K562 (cell line): Measurements from ENCODE around the gene PPFIA3. TPM values are rescaled to one million over a fixed set of nuclear protein-coding genes. Genes with fewer than 3 reads are reported as not detected.
A peak's percentile ranks its signal among the peaks of the same experiment; 100 is the strongest.

Experiments
- EHMT2 ChIP-seq: fragments of 450-650 bp; IDR thresholded peaks from 2 replicates; pipeline ENCODE4 v1.6.1; 2018; ENCODE audit warnings: antibody characterized with exemption
- HMG20A ChIP-seq: fragments of 450-650 bp; formaldehyde crosslinking; conservative IDR thresholded peaks from 2 replicates; pipeline ENCODE4 v1.4.0; 2020; ENCODE audit warnings: mild to moderate bottlenecking, mixed read lengths
- ILF3 ChIP-seq: fragments of 450-650 bp; IDR thresholded peaks from 2 replicates; pipeline ENCODE4 v1.6.1; 2018; ENCODE audit warnings: antibody characterized with exemption, mild to moderate bottlenecking, moderate library complexity, borderline replicate concordance
- KLF16 ChIP-seq: IDR thresholded peaks from 2 replicates; pipeline ENCODE4 v1.6.1; 2016; ENCODE audit warnings: antibody characterized with exemption
- MAFF ChIP-seq: IDR thresholded peaks from 2 replicates; pipeline ENCODE4 v1.6.1; 2012; ENCODE audit warnings: low read length, improper control_type of control experiment
- NELFE ChIP-seq: IDR thresholded peaks from 2 replicates; pipeline ENCODE4 v1.6.1; 2011; ENCODE audit warnings: mild to moderate bottlenecking; ENCODE audit not compliant: insufficient read depth, insufficient read length
- NFRKB ChIP-seq: fragments of 450-650 bp; IDR thresholded peaks from 2 replicates; pipeline ENCODE4 v1.6.1; 2016; ENCODE audit warnings: low read depth
- POLR2G ChIP-seq: fragments of 200-400 bp; formaldehyde crosslinking; IDR thresholded peaks from 2 replicates; pipeline ENCODE4 v1.6.1; 2017; ENCODE audit warnings: low read depth, mild to moderate bottlenecking, antibody characterized with exemption, low read length, moderate library complexity
- SRSF1 ChIP-seq: fragments of 200-400 bp; formaldehyde crosslinking; IDR thresholded peaks from 2 replicates; pipeline ENCODE4 v1.6.1; 2017; ENCODE audit warnings: mild to moderate bottlenecking, low read depth, low read length, moderate library complexity
- SRSF7 ChIP-seq: fragments of 200-400 bp; formaldehyde crosslinking; optimal IDR thresholded peaks from 2 replicates; pipeline ENCODE3; 2017; ENCODE audit warnings: mild to moderate bottlenecking, low read depth, low read length
- TAF15 ChIP-seq: fragments of 200-400 bp; formaldehyde crosslinking; IDR thresholded peaks from 2 replicates; pipeline ENCODE4 v1.6.1; 2017; ENCODE audit warnings: mild to moderate bottlenecking, low read depth, low read length, moderate library complexity
- ZFP1 ChIP-seq: fragments of 450-650 bp; formaldehyde crosslinking; IDR thresholded peaks from 2 replicates; pipeline ENCODE4 v1.4.0; 2020; ENCODE audit warnings: mild to moderate bottlenecking, mixed read lengths
- ZNF347 ChIP-seq: fragments of 450-650 bp; formaldehyde crosslinking; IDR thresholded peaks from 2 replicates; pipeline ENCODE4 v1.4.0; 2020; ENCODE audit warnings: low read depth, mild to moderate bottlenecking, moderate library complexity
- ZNF507 ChIP-seq: conservative IDR thresholded peaks from 2 replicates; pipeline ENCODE4 v1.6.1; 2017; ENCODE audit warnings: missing genetic modification characterization, missing compliant biosample characterization
- ZNF707 ChIP-seq: fragments of 250-450 bp; sonication (Bioruptor Pico); conservative IDR thresholded peaks from 2 replicates; pipeline ENCODE4 v1.8.0; 2022; ENCODE audit warnings: inconsistent platforms, mild to moderate bottlenecking, moderate library complexity
- polyA plus RNA-seq, 8 experiments: library from polyadenylated mRNA; depleted of rRNA in 4 of 8; stranded (reverse) in 5 of 8; unstranded in 3 of 8; fragments of >200 nt; fragmentation: Nextera tagmentation in 2 of 8; fragmentation: Illumina TruSeq in 1 of 8; extraction: Ambion mirVana in 2 of 8; extraction: Trizol in 1 of 8; gene quantifications; 2 replicates each; pipeline versions ENCODE4 v1.2.1 to v1.2.3, GENCODE V29; 2011 to 2014; ENCODE audit warnings: inconsistent platforms in 1 of 8, missing spikeins in 1 of 8
- total RNA-seq, 7 experiments: library from RNA; depleted of rRNA in 6 of 7; stranded (reverse); fragments of >200 nt in 6 of 7; fragmentation: Illumina TruSeq in 2 of 7; extraction: Trizol in 2 of 7; gene quantifications; 2 replicates each; pipeline versions ENCODE4 v1.2.1 to v1.2.3, GENCODE V29; 2011 to 2021; ENCODE audit warnings: low replicate concordance in 1 of 7
- TF ChIP-seq, protein P1 (sequence below): sonication (generic); formaldehyde crosslinking; IDR thresholded peaks from 2 replicates; pipeline ENCODE4 v1.8.0; 2022; ENCODE audit warnings: mild to moderate bottlenecking, low read depth, missing genetic modification reagents
- TF ChIP-seq, protein P2 (sequence below): fragments of 250-450 bp; sonication (Bioruptor Pico); IDR thresholded peaks from 2 replicates; pipeline ENCODE4 v1.8.0; 2022; ENCODE audit warnings: moderate library complexity, mild to moderate bottlenecking, inconsistent platforms
- TF ChIP-seq, protein P3 (sequence below): fragments of 250-450 bp; sonication (Bioruptor Pico); IDR thresholded peaks from 2 replicates; pipeline ENCODE4 v1.5.0; 2020; ENCODE audit warnings: mild to moderate bottlenecking, borderline replicate concordance
- TF ChIP-seq, protein P4 (sequence below): fragments of 450-650 bp; formaldehyde crosslinking; IDR thresholded peaks from 2 replicates; pipeline ENCODE4 v1.4.0; 2020; ENCODE audit warnings: mild to moderate bottlenecking, mixed read lengths
- TF ChIP-seq, protein P5 (sequence below): fragments of 250-450 bp; sonication (Bioruptor Pico); IDR thresholded peaks from 2 replicates; pipeline ENCODE4 v1.5.0; 2022; ENCODE audit warnings: mild to moderate bottlenecking

The PPFIA3 gene
- total and polyA plus RNA-seq, 9 of the 15 experiments (the other 6 are each of a cell fraction or from before 2014, with no cell fraction given) = 0.10 to 53.0 (median 17.6) TPM

DNA sequence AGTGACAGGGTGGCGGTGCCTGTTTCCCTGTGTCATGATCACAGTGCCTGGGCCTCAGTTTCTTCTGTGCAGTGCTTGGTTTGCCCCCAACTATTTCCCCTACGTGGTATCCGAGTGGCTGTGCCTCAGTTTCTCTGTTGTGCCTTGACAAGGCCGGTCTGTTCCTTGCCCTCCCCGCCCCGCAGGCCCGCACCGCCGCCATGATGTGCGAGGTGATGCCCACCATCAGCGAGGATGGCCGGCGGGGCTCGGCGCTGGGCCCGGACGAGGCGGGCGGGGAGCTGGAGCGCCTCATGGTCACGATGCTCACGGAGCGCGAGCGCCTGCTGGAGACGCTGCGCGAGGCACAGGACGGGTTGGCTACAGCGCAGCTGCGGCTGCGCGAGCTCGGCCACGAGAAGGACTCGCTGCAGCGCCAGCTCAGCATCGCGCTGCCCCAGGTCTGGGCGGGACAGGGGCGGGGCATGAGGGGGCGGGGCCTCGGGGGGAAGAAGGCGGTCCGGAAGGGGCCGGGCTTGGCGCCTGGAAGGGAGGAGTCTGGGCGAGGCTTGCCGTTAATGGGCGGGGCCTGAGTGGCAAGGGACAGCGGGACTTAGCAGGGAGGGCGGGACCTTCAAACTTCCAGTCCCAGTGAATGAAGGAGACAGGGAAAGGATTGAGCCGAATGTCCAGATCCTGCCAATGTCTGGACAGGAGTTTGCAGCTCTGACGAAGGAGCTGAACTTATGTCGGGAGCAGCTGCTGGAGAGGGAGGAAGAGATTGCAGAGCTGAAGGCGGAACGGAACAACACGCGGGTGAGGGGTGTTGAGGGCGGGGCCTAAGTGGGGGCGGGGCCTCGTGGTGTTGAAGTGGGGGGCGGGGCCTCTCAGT, 8.6 kb downstream of the PPFIA3 start (continued):
- no peak for TF ChIP-seq SRSF1
- TF ChIP-seq, protein P1, sequence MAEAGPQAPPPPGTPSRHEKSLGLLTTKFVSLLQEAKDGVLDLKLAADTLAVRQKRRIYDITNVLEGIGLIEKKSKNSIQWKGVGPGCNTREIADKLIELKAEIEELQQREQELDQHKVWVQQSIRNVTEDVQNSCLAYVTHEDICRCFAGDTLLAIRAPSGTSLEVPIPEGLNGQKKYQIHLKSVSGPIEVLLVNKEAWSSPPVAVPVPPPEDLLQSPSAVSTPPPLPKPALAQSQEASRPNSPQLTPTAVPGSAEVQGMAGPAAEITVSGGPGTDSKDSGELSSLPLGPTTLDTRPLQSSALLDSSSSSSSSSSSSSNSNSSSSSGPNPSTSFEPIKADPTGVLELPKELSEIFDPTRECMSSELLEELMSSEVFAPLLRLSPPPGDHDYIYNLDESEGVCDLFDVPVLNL (CRISPR knock-in tag) = peak; percentile 94
- no peak for TF ChIP-seq KLF16
- no peak for TF ChIP-seq NELFE
- TF ChIP-seq, protein P2, sequence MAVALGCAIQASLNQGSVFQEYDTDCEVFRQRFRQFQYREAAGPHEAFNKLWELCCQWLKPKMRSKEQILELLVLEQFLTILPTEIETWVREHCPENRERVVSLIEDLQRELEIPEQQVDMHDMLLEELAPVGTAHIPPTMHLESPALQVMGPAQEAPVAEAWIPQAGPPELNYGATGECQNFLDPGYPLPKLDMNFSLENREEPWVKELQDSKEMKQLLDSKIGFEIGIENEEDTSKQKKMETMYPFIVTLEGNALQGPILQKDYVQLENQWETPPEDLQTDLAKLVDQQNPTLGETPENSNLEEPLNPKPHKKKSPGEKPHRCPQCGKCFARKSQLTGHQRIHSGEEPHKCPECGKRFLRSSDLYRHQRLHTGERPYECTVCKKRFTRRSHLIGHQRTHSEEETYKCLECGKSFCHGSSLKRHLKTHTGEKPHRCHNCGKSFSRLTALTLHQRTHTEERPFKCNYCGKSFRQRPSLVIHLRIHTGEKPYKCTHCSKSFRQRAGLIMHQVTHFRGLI = no peak
- TF ChIP-seq ZNF347 = no peak
- TF ChIP-seq, protein P3, sequence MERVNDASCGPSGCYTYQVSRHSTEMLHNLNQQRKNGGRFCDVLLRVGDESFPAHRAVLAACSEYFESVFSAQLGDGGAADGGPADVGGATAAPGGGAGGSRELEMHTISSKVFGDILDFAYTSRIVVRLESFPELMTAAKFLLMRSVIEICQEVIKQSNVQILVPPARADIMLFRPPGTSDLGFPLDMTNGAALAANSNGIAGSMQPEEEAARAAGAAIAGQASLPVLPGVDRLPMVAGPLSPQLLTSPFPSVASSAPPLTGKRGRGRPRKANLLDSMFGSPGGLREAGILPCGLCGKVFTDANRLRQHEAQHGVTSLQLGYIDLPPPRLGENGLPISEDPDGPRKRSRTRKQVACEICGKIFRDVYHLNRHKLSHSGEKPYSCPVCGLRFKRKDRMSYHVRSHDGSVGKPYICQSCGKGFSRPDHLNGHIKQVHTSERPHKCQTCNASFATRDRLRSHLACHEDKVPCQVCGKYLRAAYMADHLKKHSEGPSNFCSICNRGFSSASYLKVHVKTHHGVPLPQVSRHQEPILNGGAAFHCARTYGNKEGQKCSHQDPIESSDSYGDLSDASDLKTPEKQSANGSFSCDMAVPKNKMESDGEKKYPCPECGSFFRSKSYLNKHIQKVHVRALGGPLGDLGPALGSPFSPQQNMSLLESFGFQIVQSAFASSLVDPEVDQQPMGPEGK (CRISPR knock-in tag) = no peak
- TF ChIP-seq MAFF = no peak
- no peak for TF ChIP-seq TAF15
- no peak for TF ChIP-seq ILF3
- TF ChIP-seq, protein P4, sequence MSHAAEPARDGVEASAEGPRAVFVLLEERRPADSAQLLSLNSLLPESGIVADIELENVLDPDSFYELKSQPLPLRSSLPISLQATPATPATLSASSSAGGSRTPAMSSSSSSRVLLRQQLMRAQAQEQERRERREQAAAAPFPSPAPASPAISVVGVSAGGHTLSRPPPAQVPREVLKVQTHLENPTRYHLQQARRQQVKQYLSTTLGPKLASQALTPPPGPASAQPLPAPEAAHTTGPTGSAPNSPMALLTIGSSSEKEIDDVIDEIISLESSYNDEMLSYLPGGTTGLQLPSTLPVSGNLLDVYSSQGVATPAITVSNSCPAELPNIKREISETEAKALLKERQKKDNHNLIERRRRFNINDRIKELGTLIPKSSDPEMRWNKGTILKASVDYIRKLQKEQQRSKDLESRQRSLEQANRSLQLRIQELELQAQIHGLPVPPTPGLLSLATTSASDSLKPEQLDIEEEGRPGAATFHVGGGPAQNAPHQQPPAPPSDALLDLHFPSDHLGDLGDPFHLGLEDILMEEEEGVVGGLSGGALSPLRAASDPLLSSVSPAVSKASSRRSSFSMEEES (CRISPR knock-in tag) = no peak
- no peak for TF ChIP-seq SRSF7
- TF ChIP-seq, protein P5, sequence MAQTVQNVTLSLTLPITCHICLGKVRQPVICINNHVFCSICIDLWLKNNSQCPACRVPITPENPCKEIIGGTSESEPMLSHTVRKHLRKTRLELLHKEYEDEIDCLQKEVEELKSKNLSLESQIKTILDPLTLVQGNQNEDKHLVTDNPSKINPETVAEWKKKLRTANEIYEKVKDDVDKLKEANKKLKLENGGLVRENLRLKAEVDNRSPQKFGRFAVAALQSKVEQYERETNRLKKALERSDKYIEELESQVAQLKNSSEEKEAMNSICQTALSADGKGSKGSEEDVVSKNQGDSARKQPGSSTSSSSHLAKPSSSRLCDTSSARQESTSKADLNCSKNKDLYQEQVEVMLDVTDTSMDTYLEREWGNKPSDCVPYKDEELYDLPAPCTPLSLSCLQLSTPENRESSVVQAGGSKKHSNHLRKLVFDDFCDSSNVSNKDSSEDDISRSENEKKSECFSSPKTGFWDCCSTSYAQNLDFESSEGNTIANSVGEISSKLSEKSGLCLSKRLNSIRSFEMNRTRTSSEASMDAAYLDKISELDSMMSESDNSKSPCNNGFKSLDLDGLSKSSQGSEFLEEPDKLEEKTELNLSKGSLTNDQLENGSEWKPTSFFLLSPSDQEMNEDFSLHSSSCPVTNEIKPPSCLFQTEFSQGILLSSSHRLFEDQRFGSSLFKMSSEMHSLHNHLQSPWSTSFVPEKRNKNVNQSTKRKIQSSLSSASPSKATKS (CRISPR knock-in tag) = no peak
- TF ChIP-seq ZNF707 (CRISPR knock-in tag) = no peak
- no peak for TF ChIP-seq ZFP1 (CRISPR knock-in tag)
- no peak for TF ChIP-seq ZNF507 (tag)
- no peak for TF ChIP-seq EHMT2
- TF ChIP-seq NFRKB = no peak
- TF ChIP-seq HMG20A = no peak
- TF ChIP-seq POLR2G = peak; percentile 90
